Esophagus muscularis mucosa (tissue), 4 donors: ENCODE data around the gene TMEM79. TPM values are rescaled to one million over a fixed set of nuclear protein-coding genes. Genes with fewer than 3 reads are reported as not detected.

ENCODE experiments used
- DNase-seq: peaks from one replicate; pipeline ENCODE4 v3.0.0-alpha.2; 2017; ENCODE audit errors: extremely low spot score
- H3K27ac ChIP-seq, 4 donors: fragments of 200-600 bp; sonication (generic); replicated peaks in 1 of 4; 1 replicate in 3 of 4; 2 replicates in 1 of 4; pipeline ENCODE4 v1.5.1; 2016 to 2019; ENCODE audit warnings: mild to moderate bottlenecking in 1 of 4
- H3K27me3 ChIP-seq, 4 donors: fragments of 200-600 bp; sonication (generic); one replicate each; pipeline versions ENCODE4 v1.5.1 to v1.6.0; 2016 to 2019
- H3K36me3 ChIP-seq, 4 donors: fragments of 200-600 bp; sonication (generic); one replicate each; pipeline ENCODE4 v1.5.1; 2016 to 2019
- H3K4me1 ChIP-seq, 4 donors: fragments of 200-600 bp; sonication (generic); one replicate each; pipeline ENCODE4 v1.5.1; 2016 to 2019
- H3K4me3 ChIP-seq, 4 donors: fragments of 200-600 bp; sonication (generic); 1 replicate in 2 of 4; 2 replicates in 2 of 4; pipeline ENCODE4 v1.5.1; 2016 to 2019; ENCODE audit warnings: mild to moderate bottlenecking in 4 of 4, moderate library complexity in 1 of 4
- H3K9me3 ChIP-seq, 4 donors: fragments of 200-600 bp; sonication (generic); 1 replicate in 3 of 4; 2 replicates in 1 of 4; pipeline ENCODE4 v1.5.1; 2016 to 2019
- CTCF ChIP-seq, 3 experiments: fragments of 200-600 bp in 2 of 3; fragments of 450-650 bp in 1 of 3; sonication (generic) in 2 of 3; IDR thresholded peaks; one replicate each; pipeline ENCODE4 v1.5.1; 2017 to 2019; ENCODE audit warnings: antibody characterized with exemption in 3 of 3, mild to moderate bottlenecking in 2 of 3, moderate library complexity in 1 of 3
- EP300 ChIP-seq: sonication (generic); formaldehyde crosslinking; IDR thresholded peaks from one replicate; pipeline ENCODE4 v1.6.1; 2017; ENCODE audit warnings: antibody characterized with exemption
- POLR2A ChIP-seq: fragments of 450-650 bp; IDR thresholded peaks from one replicate; pipeline ENCODE4 v1.6.1; 2017; ENCODE audit warnings: antibody characterized with exemption, moderate library complexity, mild to moderate bottlenecking, low read depth
- POLR2AphosphoS5 ChIP-seq, 2 donors: sonication (generic); formaldehyde crosslinking; IDR thresholded peaks; one replicate each; pipeline ENCODE4 v1.6.1; 2017; ENCODE audit warnings: antibody characterized with exemption in 2 of 2
- WGBS: methylation state at CpG from one replicate; pipeline ENCODE4 v1.1.5; 2018; 5-methylcytosine and 5-hydroxymethylcytosine counted together
- intact Hi-C: fragments of 100-400 bp; cut with DNase I; formaldehyde crosslinking; loops from one replicate; pipeline ENCODE4 v1.15.1; 2023
- total RNA-seq, 4 donors: library from RNA; depleted of rRNA; stranded (reverse); fragments of >200 nt; gene quantifications; one replicate each; pipeline versions ENCODE4 v1.1.0 to v1.2.1, GENCODE V29; 2016

TMEM79 gene
- total RNA-seq, 4 donors from 2014 or later, result 0.99 to 3.2 (median 1.9) TPM

GRCh38 chr1:156289857-156290256 lies 5.7 kb downstream of the TMEM79 start:
- H3K4me3 ChIP-seq, result no peak overlapping the region
- DNase-seq, result no peak
- H3K27me3 ChIP-seq, result no peaks in the 10 kb centered on the region
- intact Hi-C loops, result no loop called here
- no peaks in the 10 kb centered on the region for H3K9me3 ChIP-seq
- TF ChIP-seq POLR2AphosphoS5 (IDR thresholded peaks at IDR 0.05), result no peak
- TF ChIP-seq POLR2A, result no peak
- no peak for TF ChIP-seq EP300
- no peak for TF ChIP-seq CTCF (IDR thresholded peaks at IDR 0.05)
- peaks cover 0 to 40% (median 18%) of the 10 kb centered on the region in 4 donors for H3K36me3 ChIP-seq
- H3K27ac ChIP-seq, result no peak overlapping the region
- H3K4me1 ChIP-seq, result peaks cover 3 to 46% (median 32%) of the 10 kb centered on the region in 4 donors

GRCh38 chr1:156291226-156292061 lies 7.3 kb downstream of the TMEM79 start:
- 13% methylated on average over 35 of the region's 37 CpGs for WGBS
- DNase-seq, result peak; percentile 96
- no peak for TF ChIP-seq POLR2A
- no peak for TF ChIP-seq CTCF (IDR thresholded peaks at IDR 0.05)
- TF ChIP-seq POLR2AphosphoS5 (IDR thresholded peaks at IDR 0.05), result peak; percentile 71 to 80
- TF ChIP-seq EP300, result no peak
- intact Hi-C loops, result no loop called here
- H3K4me3 ChIP-seq, result peak overlapping the region; percentile 48 to 62 (median 58)
- H3K9me3 ChIP-seq, result no peaks in the 10 kb centered on the region
- H3K27me3 ChIP-seq, result no peaks in the 10 kb centered on the region
- H3K4me1 ChIP-seq, result peaks cover 12 to 57% (median 42%) of the 10 kb centered on the region in 4 donors
- H3K36me3 ChIP-seq, result peaks cover 0 to 29% (median 15%) of the 10 kb centered on the region in 4 donors
- H3K27ac ChIP-seq, result peak overlapping the region; percentile 81 to 89 (median 85)

GRCh38 chr1:156293098-156293434 lies 8.9 kb downstream of the TMEM79 start:
- Histone ChIP-seq H3K4me1 (peaks cover 12 to 57% (median 42%) of the 10 kb centered on the region in 4 donors), H3K27ac (no peak overlapping the region)
- 92% methylated on average over 6 of the region's 8 CpGs for WGBS

GRCh38 chr1:156293895-156294294 lies 9.8 kb downstream of the TMEM79 start:
- no peak for TF ChIP-seq EP300
- TF ChIP-seq CTCF (IDR thresholded peaks at IDR 0.05), result no peak
- no peak for TF ChIP-seq POLR2AphosphoS5 (IDR thresholded peaks at IDR 0.05)
- TF ChIP-seq POLR2A, result no peak
- peaks cover 0 to 25% (median 8%) of the 10 kb centered on the region in 4 donors for H3K36me3 ChIP-seq
- 86% methylated on average over 9 of the region's 9 CpGs for WGBS
- H3K9me3 ChIP-seq, result no peaks in the 10 kb centered on the region
- DNase-seq, result no peak
- no peak overlapping the region for H3K27ac ChIP-seq
- H3K27me3 ChIP-seq, result no peaks in the 10 kb centered on the region
- H3K4me1 ChIP-seq, result peaks cover 12 to 57% (median 42%) of the 10 kb centered on the region in 4 donors
- no peak overlapping the region for H3K4me3 ChIP-seq
- intact Hi-C loops, result no loop called here

More at GRCh38 chr1:156293098-156293434, 8.9 kb downstream of the TMEM79 start:
- no peaks in the 10 kb centered on the region for H3K9me3 ChIP-seq
- no peak for DNase-seq
- intact Hi-C loops, result no loop called here
- peaks cover 0 to 26% (median 13%) of the 10 kb centered on the region in 4 donors for H3K36me3 ChIP-seq
- no peak overlapping the region for H3K4me3 ChIP-seq
- TF ChIP-seq EP300, result no peak
- TF ChIP-seq POLR2A, result no peak
- no peak for TF ChIP-seq CTCF (IDR thresholded peaks at IDR 0.05)
- TF ChIP-seq POLR2AphosphoS5 (IDR thresholded peaks at IDR 0.05), result no peak
- H3K27me3 ChIP-seq, result no peaks in the 10 kb centered on the region
